ENCODE measurements around the gene COL9A2. TPM values are rescaled to one million over a fixed set of nuclear protein-coding genes. Genes with fewer than 3 reads are reported as not detected.
"Not testable (repeated sequence)": the region's sequence is repeated elsewhere in the genome, so short reads cannot be mapped to it uniquely, and the experiment has no call there.

Gene COL9A2
- total and polyA plus RNA-seq, 2 donors = 3.4 to 39.1 TPM

- WGBS = 97% methylated on average over 3 of the region's 3 CpGs
- Histone ChIP-seq H3K27me3 (ENCODE audit: control insufficient read depth in 2 of 2, insufficient read depth in 1 of 2, low read length in 1 of 2) (no peaks in the 10 kb centered on the region), H3K9me3 (ENCODE audit: control insufficient read depth in 2 of 2, insufficient read depth in 1 of 2, low read length in 1 of 2) (no peaks in the 10 kb centered on the region), H3K4me3 (ENCODE audit: low read length in 2 of 2) (no peak overlapping the region), H3K27ac (ENCODE audit: low read depth in 1 of 2, low read length in 1 of 2) (no peak overlapping the region), H3K4me1 (ENCODE audit: control insufficient read depth in 2 of 2, insufficient read depth in 2 of 2, low read length in 2 of 2) (no peaks in the 10 kb centered on the region), H3K36me3 (ENCODE audit: control insufficient read depth in 2 of 2, insufficient read depth in 2 of 2, low read length in 1 of 2) (no peaks in the 10 kb centered on the region)
- no peak for DNase-seq (ENCODE audit: low read depth in 6 of 9, low spot score in 9 of 9)
These were observed 35.0 kb upstream of the COL9A2 start for GRCh38 chr1:40352126-40352525.

GRCh38 chr1:40351124-40351523, 34.0 kb upstream of the COL9A2 start:
- no peak for DNase-seq (ENCODE audit: low read depth in 6 of 9, low spot score in 9 of 9)
- Histone ChIP-seq H3K4me1 (ENCODE audit: control insufficient read depth in 2 of 2, insufficient read depth in 2 of 2, low read length in 2 of 2) (no peaks in the 10 kb centered on the region), H3K4me3 (ENCODE audit: low read length in 2 of 2) (no peak overlapping the region), H3K9me3 (ENCODE audit: control insufficient read depth in 2 of 2, insufficient read depth in 1 of 2, low read length in 1 of 2) (no peaks in the 10 kb centered on the region), H3K36me3 (ENCODE audit: control insufficient read depth in 2 of 2, insufficient read depth in 2 of 2, low read length in 1 of 2) (no peaks in the 10 kb centered on the region), H3K27ac (ENCODE audit: low read depth in 1 of 2, low read length in 1 of 2) (no peak overlapping the region), H3K27me3 (ENCODE audit: control insufficient read depth in 2 of 2, insufficient read depth in 1 of 2, low read length in 1 of 2) (no peaks in the 10 kb centered on the region)
- WGBS = 100% methylated on average over 2 of the region's 2 CpGs

- H3K4me1 ChIP-seq (ENCODE audit: control insufficient read depth in 2 of 2, insufficient read depth in 2 of 2, low read length in 2 of 2) = no peaks in the 10 kb centered on the region
- no peaks in the 10 kb centered on the region for H3K9me3 ChIP-seq (ENCODE audit: control insufficient read depth in 2 of 2, insufficient read depth in 1 of 2, low read length in 1 of 2)
- DNase-seq (ENCODE audit: low read depth in 6 of 9, low spot score in 9 of 9) = no peak
- H3K27ac ChIP-seq (ENCODE audit: low read depth in 1 of 2, low read length in 1 of 2) = no peak overlapping the region
- no peaks in the 10 kb centered on the region for H3K27me3 ChIP-seq (ENCODE audit: control insufficient read depth in 2 of 2, insufficient read depth in 1 of 2, low read length in 1 of 2)
- 85% methylated on average over 2 of the region's 2 CpGs for WGBS
- no peaks in the 10 kb centered on the region for H3K36me3 ChIP-seq (ENCODE audit: control insufficient read depth in 2 of 2, insufficient read depth in 2 of 2, low read length in 1 of 2)
- H3K4me3 ChIP-seq (ENCODE audit: low read length in 2 of 2) = no peak overlapping the region
These were observed 33.3 kb upstream of the COL9A2 start for GRCh38 chr1:40350391-40350790.

- H3K9me3 ChIP-seq (ENCODE audit: control insufficient read depth in 2 of 2, insufficient read depth in 1 of 2, low read length in 1 of 2) = no peaks in the 10 kb centered on the region
- H3K4me3 ChIP-seq (ENCODE audit: low read length in 2 of 2) = no peak overlapping the region
- no peaks in the 10 kb centered on the region for H3K27me3 ChIP-seq (ENCODE audit: control insufficient read depth in 2 of 2, insufficient read depth in 1 of 2, low read length in 1 of 2)
- peak in 1 of 9 donors; percentile 26 for DNase-seq (ENCODE audit: low read depth in 6 of 9, low spot score in 9 of 9)
- H3K36me3 ChIP-seq (ENCODE audit: control insufficient read depth in 2 of 2, insufficient read depth in 2 of 2, low read length in 1 of 2) = no peaks in the 10 kb centered on the region
- H3K4me1 ChIP-seq (ENCODE audit: control insufficient read depth in 2 of 2, insufficient read depth in 2 of 2, low read length in 2 of 2) = no peaks in the 10 kb centered on the region
- H3K27ac ChIP-seq (ENCODE audit: low read depth in 1 of 2, low read length in 1 of 2) = no peak overlapping the region
- WGBS = 42% methylated on average over 6 of the region's 6 CpGs
These were observed 27.5 kb upstream of the COL9A2 start for GRCh38 chr1:40344597-40344996.

GRCh38 chr1:40342381-40342717, 25.3 kb upstream of the COL9A2 start:
- not testable (repeated sequence) for H3K27ac ChIP-seq (ENCODE audit: low read depth in 1 of 2, low read length in 1 of 2); DNase-seq (ENCODE audit: low read depth in 6 of 9, low spot score in 9 of 9); H3K4me1 ChIP-seq (ENCODE audit: control insufficient read depth in 2 of 2, insufficient read depth in 2 of 2, low read length in 2 of 2); H3K27me3 ChIP-seq (ENCODE audit: control insufficient read depth in 2 of 2, insufficient read depth in 1 of 2, low read length in 1 of 2); H3K4me3 ChIP-seq (ENCODE audit: low read length in 2 of 2); H3K9me3 ChIP-seq (ENCODE audit: control insufficient read depth in 2 of 2, insufficient read depth in 1 of 2, low read length in 1 of 2); H3K36me3 ChIP-seq (ENCODE audit: control insufficient read depth in 2 of 2, insufficient read depth in 2 of 2, low read length in 1 of 2)
- 93% methylated on average over 3 of the region's 3 CpGs for WGBS

GRCh38 chr1:40341491-40342380, 24.6 kb upstream of the COL9A2 start:
- Histone ChIP-seq H3K4me1 (ENCODE audit: control insufficient read depth in 2 of 2, insufficient read depth in 2 of 2, low read length in 2 of 2) (peaks cover 0 to 2% of the 10 kb centered on the region in 2 donors), H3K36me3 (ENCODE audit: control insufficient read depth in 2 of 2, insufficient read depth in 2 of 2, low read length in 1 of 2) (no peaks in the 10 kb centered on the region), H3K9me3 (ENCODE audit: control insufficient read depth in 2 of 2, insufficient read depth in 1 of 2, low read length in 1 of 2) (no peaks in the 10 kb centered on the region), H3K27ac (ENCODE audit: low read depth in 1 of 2, low read length in 1 of 2) (peak overlapping the region in 1 of 2 donors; percentile 25), H3K27me3 (ENCODE audit: control insufficient read depth in 2 of 2, insufficient read depth in 1 of 2, low read length in 1 of 2) (no peaks in the 10 kb centered on the region), H3K4me3 (ENCODE audit: low read length in 2 of 2) (no peak overlapping the region)
- no peak for DNase-seq (ENCODE audit: low read depth in 6 of 9, low spot score in 9 of 9)
- WGBS = 94% methylated on average over 6 of the region's 6 CpGs

GRCh38 chr1:40339420-40340323, 22.6 kb upstream of the COL9A2 start:
- DNase-seq (ENCODE audit: low read depth in 6 of 9, low spot score in 9 of 9) = no peak
- H3K4me1 ChIP-seq (ENCODE audit: control insufficient read depth in 2 of 2, insufficient read depth in 2 of 2, low read length in 2 of 2) = peaks cover 0 to 2% of the 10 kb centered on the region in 2 donors
- H3K9me3 ChIP-seq (ENCODE audit: control insufficient read depth in 2 of 2, insufficient read depth in 1 of 2, low read length in 1 of 2) = no peaks in the 10 kb centered on the region
- no peaks in the 10 kb centered on the region for H3K27me3 ChIP-seq (ENCODE audit: control insufficient read depth in 2 of 2, insufficient read depth in 1 of 2, low read length in 1 of 2)
- H3K36me3 ChIP-seq (ENCODE audit: control insufficient read depth in 2 of 2, insufficient read depth in 2 of 2, low read length in 1 of 2) = no peaks in the 10 kb centered on the region
- H3K27ac ChIP-seq (ENCODE audit: low read depth in 1 of 2, low read length in 1 of 2) = no peak overlapping the region
- H3K4me3 ChIP-seq (ENCODE audit: low read length in 2 of 2) = no peak overlapping the region
- WGBS = 83% methylated on average over 6 of the region's 6 CpGs

GRCh38 chr1:40338745-40339419, 21.8 kb upstream of the COL9A2 start:
- WGBS = 47% methylated on average over 21 of the region's 21 CpGs
- peak; percentile 62 to 93 (median 89) for DNase-seq (ENCODE audit: low read depth in 6 of 9, low spot score in 9 of 9)
- H3K27ac ChIP-seq (ENCODE audit: low read depth in 1 of 2, low read length in 1 of 2) = peak overlapping the region in 1 of 2 donors; percentile 2
- no peaks in the 10 kb centered on the region for H3K36me3 ChIP-seq (ENCODE audit: control insufficient read depth in 2 of 2, insufficient read depth in 2 of 2, low read length in 1 of 2)
- H3K27me3 ChIP-seq (ENCODE audit: control insufficient read depth in 2 of 2, insufficient read depth in 1 of 2, low read length in 1 of 2) = no peaks in the 10 kb centered on the region
- H3K4me3 ChIP-seq (ENCODE audit: low read length in 2 of 2) = no peak overlapping the region
- H3K9me3 ChIP-seq (ENCODE audit: control insufficient read depth in 2 of 2, insufficient read depth in 1 of 2, low read length in 1 of 2) = no peaks in the 10 kb centered on the region
- H3K4me1 ChIP-seq (ENCODE audit: control insufficient read depth in 2 of 2, insufficient read depth in 2 of 2, low read length in 2 of 2) = peaks cover 0 to 2% of the 10 kb centered on the region in 2 donors

Data from thymus (tissue), 11 donors.